Caco-2 (cell line): ENCODE data around the gene CAPSL. TPM values are rescaled to one million over a fixed set of nuclear protein-coding genes. Genes with fewer than 3 reads are reported as not detected.

ENCODE experiments used
- BruUV-seq: library from RNA; stranded (reverse); fragments of 400-500 nt; replicated peaks from 2 replicates; lab custom pipeline; 2021; lab: Mats Ljungman, UMichigan
- CTCF ChIA-PET: fragments of 300-600 bp; sonication (Branson Sonifier 250); formaldehyde crosslinking; loops from one replicate; lab custom pipeline; 2022; ENCODE audit warnings: antibody characterized with exemption; lab: Charles Lee
- POLR2A ChIA-PET: fragments of 300-600 bp; sonication (Branson Sonifier 250); formaldehyde crosslinking; loops from one replicate; lab custom pipeline; 2022; ENCODE audit warnings: antibody characterized with exemption; lab: Charles Lee
- DNase-seq, 2 experiments: peaks; one replicate each; pipeline versions ENCODE4 v3.0.0 to v3.0.0-alpha.2; 2020 to 2022
- H3K27me3 ChIP-seq: replicated peaks from 2 replicates; pipeline ENCODE4 v1.6.0; 2011; ENCODE audit warnings: low read length; ENCODE audit not compliant: control insufficient read depth, insufficient read depth
- H3K36me3 ChIP-seq: 2 replicates; pipeline ENCODE4 v1.5.1; 2011; ENCODE audit warnings: low read length; ENCODE audit not compliant: control insufficient read depth, insufficient read depth
- H3K4me1 ChIP-seq: fragments of 250-450 bp; sonication (Bioruptor Pico); 2 replicates; pipeline ENCODE4 v1.5.1; 2020; ENCODE audit warnings: mild to moderate bottlenecking
- H3K4me3 ChIP-seq: 2 replicates; pipeline ENCODE4 v1.5.1; 2011; ENCODE audit warnings: low read depth, mild to moderate bottlenecking, control low read depth, low read length
- H3K9me3 ChIP-seq: fragments of 250-450 bp; sonication (Bioruptor Pico); 2 replicates; pipeline ENCODE4 v1.5.1; 2020; ENCODE audit warnings: mild to moderate bottlenecking, moderate library complexity
- H3K27ac Mint-ChIP-seq: one replicate; pipeline ENCODE4 v1.8.0; 2022; ENCODE audit warnings: mixed read lengths; ENCODE audit not compliant: unreplicated experiment
- H3K27me3 Mint-ChIP-seq: one replicate; pipeline ENCODE4 v1.8.0; 2022; ENCODE audit warnings: mixed read lengths; ENCODE audit not compliant: insufficient read depth, unreplicated experiment
- H3K36me3 Mint-ChIP-seq: one replicate; pipeline ENCODE4 v1.8.0; 2022; ENCODE audit warnings: mild to moderate bottlenecking, mixed read lengths; ENCODE audit not compliant: insufficient read depth, unreplicated experiment
- H3K4me1 Mint-ChIP-seq: one replicate; pipeline ENCODE4 v1.8.0; 2022; ENCODE audit warnings: low read depth, mixed read lengths; ENCODE audit not compliant: unreplicated experiment
- H3K4me3 Mint-ChIP-seq: one replicate; pipeline ENCODE4 v1.8.0; 2022; ENCODE audit warnings: mild to moderate bottlenecking, moderate library complexity, mixed read lengths; ENCODE audit not compliant: unreplicated experiment
- H3K9me3 Mint-ChIP-seq: one replicate; pipeline ENCODE4 v1.8.0; 2022; ENCODE audit warnings: mixed read lengths; ENCODE audit not compliant: unreplicated experiment
- CTCF ChIP-seq, 2 experiments: fragments of 200-600 bp in 1 of 2; IDR thresholded peaks; 1 replicate in 1 of 2; 2 replicates in 1 of 2; pipeline versions ENCODE4 v1.5.1 to v1.8.0; 2011 to 2022; ENCODE audit warnings: antibody characterized with exemption in 1 of 2, control low read depth in 1 of 2, inconsistent platforms in 1 of 2, low read depth in 1 of 2, low read length in 1 of 2, mild to moderate bottlenecking in 1 of 2, moderate library complexity in 1 of 2; ENCODE audit not compliant: insufficient read depth in 1 of 2, severe bottlenecking in 1 of 2, unreplicated experiment in 1 of 2
- intact Hi-C: fragments of 100-400 bp; cut with micrococcal nuclease; formaldehyde crosslinking; loops from one replicate; pipeline ENCODE4 v1.10.0; 2022; ENCODE audit not compliant: unreplicated experiment
- total RNA-seq: library from RNA; stranded (reverse); gene quantifications from 2 replicates; pipeline ENCODE4 v1.2.3, GENCODE V29; 2022

Gene CAPSL
- total RNA-seq, 1 experiment from 2014 or later, result not detected

GRCh38 chr5:35867998-35868397 is 70.4 kb downstream of the CAPSL start:
- H3K27ac Mint-ChIP-seq, result no peak overlapping the region
- H3K36me3 Mint-ChIP-seq, result no peaks in the 10 kb centered on the region
- Histone ChIP-seq H3K4me3 (no peak overlapping the region), H3K4me1 (no peaks in the 10 kb centered on the region), H3K27me3 (no peaks in the 10 kb centered on the region; the same call in 1 of the 2 replicates), H3K36me3 (no peaks in the 10 kb centered on the region), H3K9me3 (no peaks in the 10 kb centered on the region)
- intact Hi-C loops, result no loop called here
- TF ChIP-seq CTCF (IDR thresholded peaks at IDR 0.05; ENCODE audit: insufficient read depth in 1 of 2, low read depth in 1 of 2, low read length in 1 of 2, severe bottlenecking in 1 of 2, unreplicated experiment in 1 of 2), result no peak
- peaks cover 10% of the 10 kb centered on the region for H3K9me3 Mint-ChIP-seq
- peaks cover 8% of the 10 kb centered on the region for H3K27me3 Mint-ChIP-seq
- no peaks in the 10 kb centered on the region for H3K4me1 Mint-ChIP-seq
- no TSS peak for BruUV-seq
- POLR2A ChIA-PET, result no interaction called here
- CTCF ChIA-PET, result no interaction called here
- no peak for DNase-seq
- no peak overlapping the region for H3K4me3 Mint-ChIP-seq

DNA sequence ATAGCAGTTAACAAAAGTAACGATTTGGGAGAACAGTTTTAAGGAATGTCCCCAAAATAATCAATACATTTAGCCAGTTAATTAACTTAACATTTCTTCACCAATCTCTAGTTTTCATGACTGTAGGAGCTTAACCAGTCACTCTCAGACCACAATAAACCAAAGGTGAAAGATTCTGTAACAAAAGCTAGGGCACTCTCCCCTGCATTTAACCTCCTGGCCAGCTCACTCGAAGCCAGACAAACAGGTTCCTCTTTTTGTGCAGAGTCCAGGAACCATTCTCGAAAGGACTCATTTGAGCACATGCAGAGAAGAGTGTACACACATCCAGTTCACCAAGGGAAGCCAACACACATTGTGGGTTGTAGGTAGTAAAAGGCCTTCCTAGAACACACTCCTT is 75.3 kb downstream of the CAPSL start:
- Mint-ChIP-seq H3K27me3 (peaks cover 7% of the 10 kb centered on the region), H3K9me3 (peaks cover 10% of the 10 kb centered on the region), H3K4me3 (no peak overlapping the region), H3K36me3 (no peaks in the 10 kb centered on the region), H3K4me1 (no peaks in the 10 kb centered on the region), H3K27ac (no peak overlapping the region)
- Histone ChIP-seq H3K4me3 (no peak overlapping the region), H3K9me3 (no peaks in the 10 kb centered on the region), H3K27me3 (no peaks in the 10 kb centered on the region; the same call in 1 of the 2 replicates), H3K36me3 (no peaks in the 10 kb centered on the region), H3K4me1 (no peaks in the 10 kb centered on the region)
- POLR2A ChIA-PET, result no interaction called here
- intact Hi-C loops, result no loop called here
- BruUV-seq, result no TSS peak
- CTCF ChIA-PET, result no interaction called here
- no peak for TF ChIP-seq CTCF (IDR thresholded peaks at IDR 0.05; ENCODE audit: insufficient read depth in 1 of 2, low read depth in 1 of 2, low read length in 1 of 2, severe bottlenecking in 1 of 2, unreplicated experiment in 1 of 2)
- no peak for DNase-seq

GRCh38 chr5:35862126-35862525 is 76.3 kb downstream of the CAPSL start:
- CTCF ChIA-PET, result no interaction called here
- Mint-ChIP-seq H3K27me3 (peaks cover 2% of the 10 kb centered on the region), H3K9me3 (peaks cover 10% of the 10 kb centered on the region)

More at GRCh38 chr5:35862126-35862525, 76.3 kb downstream of the CAPSL start:
- no peak for TF ChIP-seq CTCF (IDR thresholded peaks at IDR 0.05; ENCODE audit: insufficient read depth in 1 of 2, low read depth in 1 of 2, low read length in 1 of 2, severe bottlenecking in 1 of 2, unreplicated experiment in 1 of 2)
- Histone ChIP-seq H3K9me3 (no peaks in the 10 kb centered on the region), H3K4me1 (no peaks in the 10 kb centered on the region), H3K27me3 (no peaks in the 10 kb centered on the region), H3K36me3 (no peaks in the 10 kb centered on the region), H3K4me3 (no peak overlapping the region)
- BruUV-seq, result no TSS peak
- H3K4me3 Mint-ChIP-seq, result no peak overlapping the region
- POLR2A ChIA-PET, result no interaction called here
- intact Hi-C loops, result no loop called here
- no peak overlapping the region for H3K27ac Mint-ChIP-seq
- no peak for DNase-seq
- H3K36me3 Mint-ChIP-seq, result no peaks in the 10 kb centered on the region
- H3K4me1 Mint-ChIP-seq, result no peaks in the 10 kb centered on the region
